HG02610 (cell line): Measurements from ENCODE around the gene CALN1.
"Not testable (repeated sequence)": the region's sequence is repeated elsewhere in the genome, so short reads cannot be mapped to it uniquely, and the experiment has no call there.

ENCODE experiments used
- ATAC-seq: cut with Tn5 transposase; IDR thresholded peaks from one replicate; pipeline ENCODE4 v1.9.1; 2021; ENCODE audit warnings: mild to moderate bottlenecking, moderate library complexity; ENCODE audit not compliant: unreplicated experiment

Gene CALN1

DNA sequence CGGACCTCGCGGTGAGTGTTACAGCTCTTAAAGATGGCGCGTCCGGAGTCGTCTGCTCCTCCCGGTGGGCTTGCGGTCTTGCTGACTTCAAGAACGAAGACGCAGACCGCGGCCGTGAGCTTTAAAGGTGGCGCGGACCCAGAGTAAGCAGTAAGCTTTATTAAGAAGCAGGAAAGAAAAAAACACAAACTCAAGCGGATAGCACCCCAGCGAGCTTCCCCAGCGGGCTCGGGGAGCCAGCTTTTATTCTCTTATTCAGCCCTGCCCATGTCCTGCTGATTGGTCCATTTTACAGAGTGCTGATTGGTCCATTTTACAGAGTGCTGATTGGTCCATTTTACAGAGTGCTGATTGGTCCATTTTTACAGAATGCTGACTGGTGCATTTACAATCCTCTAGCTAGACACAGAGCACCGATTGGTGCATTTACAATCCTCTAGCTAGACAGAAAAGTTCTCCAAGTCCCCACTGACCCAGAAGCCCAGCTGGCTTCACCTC is at the start of gene CALN1:
TSS of gene CALN1 (minus strand) at position 218 of the 498 bp plus-strand sequence.
- not testable (repeated sequence) for ATAC-seq

DNA sequence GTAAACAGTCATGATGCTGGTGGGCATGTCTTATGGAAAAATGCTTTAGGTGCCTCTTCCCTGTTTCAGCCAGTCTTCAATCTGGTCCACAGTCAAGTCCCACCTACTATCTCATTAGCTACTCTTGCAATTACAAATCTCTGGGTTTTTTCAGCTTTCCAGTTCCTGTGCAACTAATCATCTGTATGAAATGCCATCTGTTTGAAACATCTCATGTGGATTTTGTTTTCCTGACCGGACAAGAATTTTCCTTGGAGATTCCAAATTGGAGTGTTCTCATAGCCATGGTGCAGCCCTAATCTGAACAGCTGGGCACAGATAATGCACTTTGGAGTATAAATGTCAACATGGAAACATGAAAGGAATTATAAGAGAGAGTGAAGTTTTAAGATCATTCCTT is 41.3 kb upstream of the CALN1 start:
- ATAC-seq = no peak

DNA sequence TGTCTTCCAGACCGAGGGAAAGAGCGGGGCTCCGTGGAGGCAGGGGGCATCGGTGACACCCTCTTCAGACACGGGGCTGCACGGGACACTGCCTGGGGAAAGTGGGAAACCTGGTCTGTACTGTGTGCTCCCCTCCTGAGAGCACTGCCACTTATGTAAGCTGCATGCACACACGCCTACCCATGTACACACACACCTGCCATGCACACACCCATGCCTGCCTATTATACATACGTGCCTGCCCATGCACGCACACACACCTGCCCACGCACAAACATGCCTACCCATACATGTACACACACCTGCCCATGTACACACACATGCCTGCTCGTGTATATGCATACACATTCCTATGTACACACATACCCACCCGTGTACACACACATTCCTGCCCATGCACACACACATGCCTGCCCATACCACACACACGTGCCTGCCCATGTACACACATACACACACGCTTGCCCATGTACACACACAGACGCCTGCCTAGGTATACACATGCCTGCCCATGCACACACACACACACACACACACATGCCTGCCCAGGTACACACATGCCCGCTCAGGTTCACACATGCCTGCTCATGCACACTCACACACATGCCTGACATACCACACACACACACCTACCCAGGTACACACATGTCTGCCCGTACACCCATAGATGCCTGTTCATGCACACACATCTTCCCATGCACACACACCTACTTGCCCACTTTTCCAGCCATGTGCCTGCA is 35.5 kb upstream of the CALN1 start:
- no peak for ATAC-seq

DNA sequence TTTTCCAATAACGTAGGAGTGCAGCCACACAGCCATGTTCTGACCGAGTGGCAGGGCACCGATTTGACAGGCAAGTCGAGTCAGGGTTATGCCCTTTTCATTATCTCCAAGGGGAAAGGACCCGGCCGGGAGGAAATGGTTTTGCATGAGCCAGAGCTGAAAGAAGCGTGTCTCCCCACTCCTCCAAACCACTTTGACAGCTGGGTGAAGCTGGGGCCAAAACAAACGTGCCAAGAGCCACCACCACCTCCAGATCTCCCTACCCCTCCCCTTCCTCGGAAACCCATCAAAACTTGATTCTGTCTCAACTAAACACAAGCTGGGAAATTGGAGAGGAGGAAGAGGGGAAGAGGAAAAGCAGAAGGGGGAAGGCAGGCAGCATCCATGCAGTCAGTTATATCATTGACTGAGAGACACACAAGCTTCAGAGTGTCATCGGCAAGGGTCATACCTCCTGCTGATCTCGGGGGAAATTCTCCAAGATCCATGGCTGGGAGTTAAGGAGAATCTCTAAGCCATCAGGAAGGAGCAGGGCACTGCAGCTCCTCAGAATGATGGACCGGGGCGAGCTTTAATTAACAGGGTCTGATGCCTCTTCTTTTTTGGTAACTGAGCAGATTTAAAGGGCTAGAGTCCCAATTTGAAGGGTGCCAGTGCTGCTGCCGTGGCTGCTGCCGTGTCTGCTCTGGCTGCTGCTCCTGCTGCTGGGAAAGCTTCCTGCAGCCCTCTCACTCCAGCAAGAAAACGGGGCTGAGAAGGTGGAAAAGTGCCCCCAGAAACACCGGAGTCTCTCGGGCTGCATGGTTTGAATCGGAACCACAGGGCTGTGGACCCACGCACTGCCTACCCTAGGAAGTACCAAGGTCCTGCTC is 34.7 kb upstream of the CALN1 start:
- ATAC-seq = no peak

DNA sequence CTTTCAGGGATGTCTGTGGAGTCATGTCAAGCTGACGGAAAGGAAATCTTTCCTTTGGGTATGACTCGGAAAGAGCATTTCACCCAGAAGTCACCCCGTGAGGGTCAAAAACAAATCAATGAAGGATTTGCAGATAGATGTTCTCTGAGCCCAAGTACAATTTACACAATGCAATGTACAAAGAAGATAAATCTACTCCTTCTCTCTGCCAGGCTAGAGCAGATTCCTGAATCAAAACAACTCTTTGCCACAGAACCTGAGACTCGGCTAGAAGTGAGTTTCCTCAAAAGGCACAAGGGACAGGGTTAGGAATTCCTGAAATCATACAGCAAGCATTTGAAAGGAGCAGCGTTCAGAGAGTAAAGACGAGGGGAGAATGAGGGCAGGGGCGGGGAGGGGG is 34.0 kb upstream of the CALN1 start:
- no peak for ATAC-seq

DNA sequence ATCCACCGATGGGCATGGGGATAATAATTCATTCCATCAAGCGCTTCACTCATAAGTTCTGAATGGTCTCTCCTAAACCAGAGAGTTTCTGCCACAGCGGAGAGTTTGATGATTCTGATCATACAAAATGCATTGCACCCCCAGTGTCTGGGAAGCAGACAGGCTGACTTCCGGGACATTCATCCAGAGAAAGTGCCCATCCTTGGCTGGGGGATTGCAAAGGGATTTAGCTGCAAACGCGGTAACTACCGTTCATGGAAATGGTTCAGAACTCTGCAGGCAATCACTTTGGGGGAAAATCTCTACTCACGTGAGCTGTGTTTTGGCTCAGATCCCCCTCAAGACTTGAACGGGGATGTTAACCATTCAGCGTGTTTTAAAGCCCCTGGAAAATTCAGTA is 33.4 kb upstream of the CALN1 start:
- no peak for ATAC-seq

DNA sequence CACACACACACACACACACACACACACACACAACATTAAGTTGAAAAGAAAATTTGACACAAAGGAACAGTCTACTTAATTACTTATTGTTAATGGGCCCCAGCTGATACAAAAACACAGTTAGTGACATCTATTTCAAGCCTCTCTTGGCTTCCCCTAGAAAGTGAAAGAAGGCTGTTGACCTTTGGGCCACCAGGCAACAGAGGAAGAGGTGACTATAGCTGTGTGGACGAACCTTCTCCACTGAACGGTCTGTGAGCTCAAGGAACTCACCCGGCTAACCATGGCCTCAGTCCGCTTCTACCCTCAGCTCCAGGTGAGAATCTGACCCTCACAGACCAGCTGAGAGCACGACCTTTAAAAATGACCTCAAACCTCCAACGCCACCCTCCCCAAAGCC is 32.9 kb upstream of the CALN1 start:
- no peak for ATAC-seq

DNA sequence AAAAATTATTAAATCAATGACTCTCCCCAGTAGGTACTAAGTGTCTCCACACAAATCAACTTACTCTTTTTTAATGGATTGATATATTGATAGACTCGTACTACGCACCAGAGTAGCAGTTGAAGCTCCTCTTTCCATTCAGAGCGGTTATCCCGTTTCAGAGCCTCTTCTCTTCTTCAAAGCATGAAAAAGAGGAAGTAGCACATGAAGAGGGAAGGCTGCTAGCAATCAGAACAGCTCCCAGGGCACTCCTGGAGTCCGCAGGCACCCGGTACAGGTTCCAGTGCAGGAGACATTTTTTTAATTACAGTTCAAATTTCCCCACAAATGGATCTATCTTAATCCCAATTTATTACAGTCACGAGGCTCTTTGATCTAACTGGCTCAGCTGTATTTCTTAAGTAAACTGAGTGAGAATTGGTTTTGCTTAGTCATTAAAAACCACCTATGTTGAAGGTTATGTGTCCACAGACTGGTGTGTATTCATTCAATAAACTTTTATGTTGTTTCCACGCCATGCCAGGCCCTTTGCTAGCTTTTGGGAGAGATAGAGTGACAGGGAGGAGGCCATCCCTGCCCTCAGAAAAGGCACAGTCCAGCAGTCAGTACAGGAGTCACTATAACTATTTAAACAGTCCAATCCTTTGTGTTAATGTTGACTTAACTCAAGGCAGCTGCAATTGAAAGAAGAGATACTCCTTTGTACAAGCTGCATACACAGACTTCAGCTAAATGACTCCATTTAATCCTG is 32.1 kb upstream of the CALN1 start:
- ATAC-seq = no peak

DNA sequence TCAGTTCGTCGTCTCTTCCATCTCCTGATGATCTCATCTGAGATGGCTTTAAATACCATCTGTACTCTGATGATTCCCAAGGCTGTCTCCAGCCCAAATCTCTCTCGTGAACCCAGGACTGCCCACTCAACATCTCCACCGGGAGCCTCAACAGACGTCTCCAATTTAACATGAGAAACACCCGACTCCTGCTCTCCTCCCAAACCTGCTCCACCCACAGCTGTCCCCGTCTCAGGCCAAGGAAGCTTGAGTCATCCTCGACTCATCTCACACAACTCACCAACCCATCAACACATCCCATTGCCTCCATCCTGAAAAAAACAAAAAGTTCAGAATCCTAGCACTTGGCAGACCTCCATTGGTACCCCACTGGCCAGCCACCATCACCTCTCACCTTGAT is 29.7 kb upstream of the CALN1 start:
- no peak for ATAC-seq

DNA sequence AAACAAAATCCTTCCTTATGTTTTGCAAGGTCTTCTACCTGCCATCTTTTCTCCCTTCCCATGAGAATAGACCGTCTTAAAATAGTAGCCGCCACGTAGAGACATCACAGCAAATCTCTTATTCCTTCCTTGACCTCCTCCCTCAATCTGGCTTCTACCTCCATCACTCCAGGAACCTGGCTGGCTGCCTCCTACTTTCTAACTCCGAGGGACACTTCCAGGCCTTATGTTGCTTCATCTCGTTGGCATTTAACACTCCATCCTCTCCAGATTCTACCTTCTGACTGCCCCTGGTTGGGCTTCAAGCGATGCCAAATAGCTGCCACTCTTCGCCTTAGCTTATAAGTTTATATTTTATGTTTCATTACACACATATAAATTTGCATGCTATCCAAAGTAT is 26.4 kb upstream of the CALN1 start:
- ATAC-seq = no peak

DNA sequence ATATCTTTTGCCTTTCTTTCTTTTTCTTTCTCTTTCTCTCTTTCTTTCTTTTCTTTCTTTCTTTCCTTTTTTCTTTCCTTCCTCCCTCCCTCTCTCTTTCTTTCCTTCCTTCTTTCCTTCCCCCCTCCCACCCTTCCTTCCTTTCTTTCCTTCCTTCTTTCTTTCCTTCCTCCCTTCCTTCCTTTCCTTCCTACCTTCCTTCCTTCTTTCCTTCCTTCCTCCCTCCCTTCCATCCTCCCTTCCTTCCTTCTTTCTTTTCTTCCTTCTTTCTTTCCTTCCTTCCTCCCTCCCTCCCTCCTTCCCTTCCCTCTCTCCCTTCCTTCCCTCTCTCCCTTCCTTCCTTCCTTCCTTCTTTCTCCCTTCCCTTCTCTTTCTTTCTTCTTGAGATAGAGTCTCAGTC is 25.5 kb upstream of the CALN1 start:
- ATAC-seq = no peak

DNA sequence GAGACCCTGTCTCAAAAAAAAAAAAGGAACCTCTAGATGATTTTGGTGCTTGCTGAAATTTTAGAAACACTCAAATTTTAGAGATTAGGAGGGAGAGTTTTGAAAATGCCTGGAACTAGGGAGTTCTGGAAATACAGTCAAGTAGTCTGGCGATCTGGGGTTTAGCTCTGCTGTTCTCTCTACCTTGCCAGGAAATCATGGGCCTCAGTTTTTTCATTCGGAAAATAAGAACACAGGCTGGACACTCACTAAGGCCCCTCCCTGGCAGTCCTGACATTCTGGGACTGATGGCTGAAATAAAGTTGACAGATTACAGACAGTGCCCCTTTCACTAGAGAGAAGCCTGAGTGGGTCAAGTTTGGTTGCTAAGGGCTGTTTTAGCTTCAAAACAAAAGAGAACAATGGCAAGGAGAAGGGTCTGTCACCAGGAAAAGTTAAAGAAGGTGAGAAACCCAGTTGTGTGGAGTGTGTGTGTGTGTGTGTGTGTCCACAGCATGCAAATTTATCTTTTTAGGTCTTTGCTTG is 25.0 kb upstream of the CALN1 start:
- no peak for ATAC-seq

DNA sequence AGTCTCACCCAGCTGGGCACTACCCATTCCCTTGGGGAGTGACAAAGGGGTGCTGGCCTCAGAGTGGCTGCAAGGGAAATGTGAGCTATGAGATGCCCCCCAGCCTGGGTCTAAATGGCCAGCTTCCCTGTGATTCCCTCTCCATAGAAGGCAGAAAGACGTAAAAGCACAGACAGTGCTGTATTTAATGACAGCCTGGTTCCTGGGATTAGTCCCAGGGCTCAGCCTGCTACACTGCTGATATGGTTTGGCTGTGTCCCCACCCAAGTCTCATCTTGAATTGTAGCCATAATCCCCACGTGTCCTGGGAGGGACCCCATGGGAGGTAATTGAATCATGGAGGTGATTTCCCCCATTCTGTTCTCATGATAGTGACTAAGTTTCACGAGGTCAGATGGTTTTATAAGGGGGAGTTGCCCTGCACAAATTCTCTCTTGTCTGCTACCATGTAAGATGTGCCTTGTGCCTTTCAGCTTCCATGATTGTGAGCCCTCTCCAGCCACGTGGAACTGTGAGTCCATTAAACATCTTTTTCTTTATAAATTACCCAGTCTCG is 23.9 kb upstream of the CALN1 start:
- no peak for ATAC-seq

DNA sequence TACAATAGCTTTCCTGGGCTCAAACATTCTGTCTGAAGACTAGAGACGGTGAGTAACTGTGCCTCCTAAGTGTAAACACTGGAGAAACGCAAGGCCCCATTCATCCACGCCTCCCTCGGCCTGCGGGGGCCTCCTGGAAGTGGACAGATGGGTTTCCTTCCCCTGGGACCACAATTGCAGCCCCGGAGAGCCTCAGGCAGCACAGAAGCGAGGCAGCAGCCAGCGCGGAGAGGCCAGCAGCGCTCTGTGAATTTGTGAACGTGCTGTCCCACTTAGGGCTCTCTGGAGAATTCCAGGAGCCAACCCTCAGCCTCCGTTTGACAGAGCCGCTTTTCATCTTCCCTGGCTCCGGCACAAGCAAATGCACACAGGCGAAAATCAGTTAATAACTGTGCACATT is 23.2 kb upstream of the CALN1 start:
- ATAC-seq = no peak

DNA sequence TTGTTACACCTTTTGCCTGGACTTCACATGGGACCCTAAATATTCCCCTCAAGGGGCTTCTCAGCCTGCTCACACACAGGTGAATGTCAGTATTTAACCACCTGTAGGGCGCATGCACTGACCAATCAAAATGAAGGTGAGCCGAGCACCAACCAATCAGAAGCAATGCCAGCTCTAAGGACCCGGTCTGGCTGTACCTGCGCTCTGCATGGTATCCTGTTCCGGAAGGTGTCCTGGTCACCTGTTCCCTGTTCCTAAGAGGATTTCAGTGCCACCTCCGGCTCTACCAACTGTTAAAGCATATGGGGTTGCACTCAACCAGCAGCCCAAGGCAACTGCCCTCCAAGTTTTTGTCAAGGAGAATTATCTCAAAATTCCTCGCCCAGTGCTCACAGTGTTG is 18.4 kb upstream of the CALN1 start:
- ATAC-seq = no peak

DNA sequence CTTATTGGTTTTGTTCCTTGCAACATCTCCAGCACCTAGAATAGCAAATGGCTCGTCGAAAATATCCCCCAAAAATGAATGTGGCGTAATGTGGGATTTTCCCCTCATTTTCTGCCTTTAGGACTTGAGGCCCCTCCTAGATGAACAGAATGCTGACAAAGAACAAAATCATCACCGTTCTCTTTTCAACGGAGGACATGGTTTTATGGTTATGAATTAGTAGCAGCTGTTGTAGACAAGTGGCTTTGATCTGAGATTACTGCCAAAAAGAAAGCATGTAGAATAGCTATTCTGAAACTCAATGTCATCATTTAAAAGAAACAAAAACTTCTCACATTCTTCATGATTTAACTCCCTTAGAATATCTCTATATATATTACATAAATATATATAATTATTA is 17.2 kb upstream of the CALN1 start:
- ATAC-seq = no peak

DNA sequence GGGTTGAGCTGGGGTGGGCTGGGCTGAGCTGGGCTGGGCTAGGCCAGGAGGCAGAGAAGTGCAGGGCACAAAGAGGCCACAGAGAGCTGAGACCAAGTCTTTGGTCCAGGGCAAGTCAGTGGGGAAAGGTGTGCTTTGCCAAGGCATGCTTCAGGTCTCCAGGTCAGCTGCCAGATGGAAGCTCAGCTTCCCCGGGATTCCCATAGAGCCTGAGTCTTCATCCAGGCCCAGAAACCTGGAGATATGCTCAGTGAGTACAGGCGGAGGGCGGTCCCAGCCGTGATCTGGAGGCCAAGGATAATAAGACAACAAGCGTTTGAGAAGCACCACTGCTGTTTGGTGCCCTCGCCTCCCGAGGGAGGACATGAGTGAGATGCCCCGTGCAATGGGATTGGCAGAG is 4.7 kb upstream of the CALN1 start:
- no peak for ATAC-seq

DNA sequence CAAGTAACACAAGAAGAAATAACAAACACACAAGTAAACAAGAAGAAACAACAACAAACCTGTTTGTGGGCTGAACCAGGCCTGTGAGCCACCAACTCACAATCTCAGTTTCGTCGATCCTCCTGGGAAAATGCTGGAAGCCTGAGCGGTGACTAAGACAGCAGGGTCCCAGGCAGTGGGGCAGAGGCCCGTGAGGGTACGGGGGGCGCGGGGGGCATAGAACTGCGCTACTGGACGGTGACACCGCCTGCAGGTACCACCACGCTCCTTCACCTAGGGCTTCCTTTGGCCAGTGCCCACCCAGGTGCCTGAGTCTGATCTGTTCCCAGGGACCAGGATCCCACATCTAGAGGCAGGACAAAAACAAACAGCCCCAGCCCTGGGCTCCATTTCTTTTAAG is 3.4 kb upstream of the CALN1 start:
- no peak for ATAC-seq

DNA sequence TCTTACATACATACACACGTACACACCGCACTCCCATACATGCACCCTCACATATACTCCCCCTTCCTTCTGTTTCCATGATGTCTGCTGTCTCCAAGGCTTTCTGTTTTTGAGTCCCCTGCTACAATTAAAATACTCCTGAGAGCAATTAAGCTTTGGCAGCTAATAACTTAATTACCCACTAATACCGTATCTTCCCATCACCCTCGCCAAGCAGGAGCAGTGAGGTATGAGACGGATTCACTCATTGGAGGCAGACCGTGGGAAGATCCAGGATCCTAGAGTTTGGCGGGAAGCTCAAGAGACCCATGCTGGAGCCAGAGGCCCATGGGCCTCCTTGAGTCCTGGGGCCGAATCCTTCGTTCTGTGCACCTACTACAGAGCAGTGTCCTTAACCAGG is 1.7 kb upstream of the CALN1 start:
- no peak for ATAC-seq

DNA sequence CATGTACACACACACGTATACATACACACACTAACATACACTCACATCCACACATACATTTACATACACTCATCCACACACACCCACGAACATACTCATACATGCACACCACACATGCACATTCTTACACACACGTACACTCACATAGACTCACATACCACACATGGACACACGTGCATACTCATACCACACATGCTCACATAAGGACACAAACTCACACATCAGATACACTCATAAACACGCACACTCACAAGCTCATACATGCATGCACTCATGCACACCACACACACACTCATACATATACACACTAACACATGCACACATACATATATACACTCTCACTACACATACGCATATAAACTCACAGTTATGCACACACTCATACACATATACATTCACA is 1.2 kb upstream of the CALN1 start:
- no peak for ATAC-seq

DNA sequence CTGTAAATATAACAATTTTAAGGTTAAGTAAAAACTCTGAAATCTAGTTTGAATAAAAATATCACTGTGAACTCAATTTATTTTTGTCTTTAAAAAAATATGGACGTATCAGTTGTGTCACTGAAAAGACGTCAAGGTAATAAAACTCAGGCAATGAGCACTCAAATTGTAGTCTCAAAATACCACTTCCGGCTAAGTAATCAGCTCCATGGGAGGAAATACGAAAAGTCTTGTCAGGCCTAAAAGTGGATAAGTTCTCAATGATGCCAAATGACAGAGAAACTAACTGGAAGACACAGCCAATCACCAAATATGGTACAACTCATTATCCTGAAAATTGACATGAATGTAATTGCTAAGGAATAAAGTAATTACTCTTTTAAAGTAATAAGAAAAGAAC is 719 bp downstream of the CALN1 start:
- ATAC-seq = no peak
